ENCODE results near the gene KCNC2. TPM values are rescaled to one million over a fixed set of nuclear protein-coding genes. Genes with fewer than 3 reads are reported as not detected.
"Not testable (repeated sequence)": the region's sequence is repeated elsewhere in the genome, so short reads cannot be mapped to it uniquely, and the experiment has no call there.

Gene KCNC2
- total RNA-seq, 8 experiments from 2014 or later: 0.63 to 4.6 (median 1.1) TPM; not detected in 3

GRCh38 chr12:75194250-75194649 lies 15.4 kb downstream of the KCNC2 start:
- ATAC-seq (replicated peaks in 6 of 8): no peak
- H3K4me3 ChIP-seq: no peak overlapping the region
- H3K27ac ChIP-seq: no peak overlapping the region
- 6 to 100% (median 71%) methylated on average over 1 to 3 of the region's 3 CpGs; no CpG with 5 or more reads in 1 of the 10 experiments for WGBS, 10 experiments
- in situ Hi-C loops (cut with MboI; ENCODE audit: low pct_unique_long_range_greater_than_20kb in 2 of 9, low sequenced_read_pairs in 9 of 9, unreplicated experiment in 9 of 9): no loop called here
- no peaks in the 10 kb centered on the region for H3K4me1 ChIP-seq (replicated peaks in 1 of 2)

- WGBS, 10 experiments: 49 to 83% (median 72%) methylated on average over 2 to 9 of the region's 9 CpGs
- ATAC-seq (replicated peaks in 6 of 8): peak in 1 of 8 experiments; percentile 94
Observed at GRCh38 chr12:75192196-75192595, 17.4 kb downstream of the KCNC2 start.

GRCh38 chr12:75190846-75191245 lies 18.8 kb downstream of the KCNC2 start:
- in situ Hi-C loops (cut with MboI; ENCODE audit: low pct_unique_long_range_greater_than_20kb in 2 of 9, low sequenced_read_pairs in 9 of 9, unreplicated experiment in 9 of 9): no loop called here
- H3K4me1 ChIP-seq (replicated peaks in 1 of 2): no peaks in the 10 kb centered on the region
- no peak overlapping the region for H3K4me3 ChIP-seq
- H3K27ac ChIP-seq: no peak overlapping the region
- ATAC-seq (replicated peaks in 6 of 8): no peak

More at GRCh38 chr12:75192196-75192595, 17.4 kb downstream of the KCNC2 start:
- Histone ChIP-seq H3K4me1 (replicated peaks in 1 of 2) (no peaks in the 10 kb centered on the region), H3K27ac (no peak overlapping the region), H3K4me3 (no peak overlapping the region)
- in situ Hi-C loops (cut with MboI; ENCODE audit: low pct_unique_long_range_greater_than_20kb in 2 of 9, low sequenced_read_pairs in 9 of 9, unreplicated experiment in 9 of 9): no loop called here

DNA sequence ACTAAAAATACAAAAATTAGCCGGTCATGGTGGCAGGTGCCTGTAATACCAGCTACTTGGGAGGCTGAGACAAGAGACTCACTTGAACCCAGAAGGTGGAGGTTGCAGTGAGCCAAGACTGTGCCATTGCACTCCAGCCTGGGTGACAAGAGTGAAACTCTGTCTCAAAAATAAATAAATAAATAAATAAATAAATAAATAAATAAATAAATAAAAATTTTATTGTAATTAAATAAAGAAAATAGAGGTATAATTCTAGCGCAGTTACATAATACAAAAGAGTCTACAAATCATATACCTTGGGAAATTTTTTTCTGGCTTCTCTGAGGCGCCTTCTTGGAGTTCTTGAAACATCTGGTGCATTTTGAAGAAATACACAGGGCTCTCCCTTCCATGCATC lies 23.8 kb downstream of the KCNC2 start:
- H3K4me1 ChIP-seq (replicated peaks in 1 of 2); H3K27ac ChIP-seq; ATAC-seq (replicated peaks in 6 of 8); in situ Hi-C loops (cut with MboI; ENCODE audit: low pct_unique_long_range_greater_than_20kb in 2 of 9, low sequenced_read_pairs in 9 of 9, unreplicated experiment in 9 of 9); H3K4me3 ChIP-seq: not testable (repeated sequence)
- 46 to 96% (median 80%) methylated on average over 1 to 3 of the region's 3 CpGs; no CpG with 5 or more reads in 1 of the 10 experiments for WGBS, 10 experiments

GRCh38 chr12:75184516-75184915 lies 25.1 kb downstream of the KCNC2 start:
- no peak for ATAC-seq (replicated peaks in 6 of 8)
- no peak overlapping the region for H3K27ac ChIP-seq
- H3K4me3 ChIP-seq: no peak overlapping the region
- in situ Hi-C loops (cut with MboI; ENCODE audit: low pct_unique_long_range_greater_than_20kb in 2 of 9, low sequenced_read_pairs in 9 of 9, unreplicated experiment in 9 of 9): no loop called here
- H3K4me1 ChIP-seq (replicated peaks in 1 of 2): no peaks in the 10 kb centered on the region

DNA sequence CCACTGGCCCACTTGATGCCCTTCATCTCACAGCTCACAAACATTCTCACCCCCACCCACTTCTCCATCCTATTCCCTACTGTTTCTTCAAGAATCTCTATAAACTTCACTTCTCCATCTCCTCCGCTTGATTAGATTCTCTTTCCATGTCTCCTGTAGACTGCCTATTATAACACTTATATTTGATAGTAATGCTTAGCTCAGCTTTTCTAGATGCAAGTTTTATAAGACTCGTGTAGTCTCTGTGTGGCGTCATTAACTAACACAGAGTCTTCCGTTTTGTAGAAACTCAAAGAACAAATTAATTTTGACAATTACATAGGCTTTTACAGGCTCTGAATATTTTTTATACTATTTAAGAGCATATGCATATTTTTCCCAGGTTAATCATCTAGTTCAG lies 25.7 kb downstream of the KCNC2 start:
- in situ Hi-C loops (cut with MboI; ENCODE audit: low pct_unique_long_range_greater_than_20kb in 2 of 9, low sequenced_read_pairs in 9 of 9, unreplicated experiment in 9 of 9): no loop called here
- Histone ChIP-seq H3K27ac (no peak overlapping the region), H3K4me1 (replicated peaks in 1 of 2) (no peaks in the 10 kb centered on the region), H3K4me3 (no peak overlapping the region)
- no peak for ATAC-seq (replicated peaks in 6 of 8)
- WGBS, 10 experiments: 73 to 100% (median 94%) methylated on average over 1 to 4 of the region's 4 CpGs; no CpG with 5 or more reads in 1 of the 10 experiments

- H3K4me1 ChIP-seq (replicated peaks in 1 of 2): no peaks in the 10 kb centered on the region
- no peak overlapping the region for H3K4me3 ChIP-seq
- ATAC-seq (replicated peaks in 6 of 8): peak; percentile 81 to 100 (median 100)
- H3K27ac ChIP-seq: no peak overlapping the region
- in situ Hi-C loops (cut with MboI; ENCODE audit: low pct_unique_long_range_greater_than_20kb in 2 of 9, low sequenced_read_pairs in 9 of 9, unreplicated experiment in 9 of 9): no loop called here
Observed at GRCh38 chr12:75177997-75178396, 31.6 kb downstream of the KCNC2 start.

DNA sequence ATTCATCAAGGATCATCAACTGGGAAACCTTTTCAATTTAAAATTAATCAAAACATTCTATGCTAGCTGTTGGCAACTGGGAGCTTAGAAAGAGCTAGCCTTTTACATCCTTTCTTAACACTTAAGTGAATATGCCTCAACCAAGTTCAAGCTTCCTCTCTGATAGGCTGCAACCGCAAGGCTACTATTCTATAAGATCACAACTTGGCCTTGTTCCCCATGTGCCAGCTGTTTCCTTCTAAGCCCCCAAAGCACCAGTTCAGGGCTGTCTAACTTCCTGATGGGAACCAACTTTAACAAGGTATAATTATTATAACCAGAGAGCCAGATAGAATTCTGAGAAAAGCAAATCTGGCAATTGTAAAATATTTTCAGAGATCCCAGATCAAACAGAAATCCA lies 37.0 kb downstream of the KCNC2 start:
- Histone ChIP-seq H3K4me3 (no peak overlapping the region), H3K4me1 (replicated peaks in 1 of 2) (no peaks in the 10 kb centered on the region), H3K27ac (no peak overlapping the region)
- in situ Hi-C loops (cut with MboI; ENCODE audit: low pct_unique_long_range_greater_than_20kb in 2 of 9, low sequenced_read_pairs in 9 of 9, unreplicated experiment in 9 of 9): no loop called here
- 56 to 100% (median 92%) methylated on average over 1 of the region's 1 CpG; no CpG with 5 or more reads in 2 of the 10 experiments for WGBS, 10 experiments
- no peak for ATAC-seq (replicated peaks in 6 of 8)

DNA sequence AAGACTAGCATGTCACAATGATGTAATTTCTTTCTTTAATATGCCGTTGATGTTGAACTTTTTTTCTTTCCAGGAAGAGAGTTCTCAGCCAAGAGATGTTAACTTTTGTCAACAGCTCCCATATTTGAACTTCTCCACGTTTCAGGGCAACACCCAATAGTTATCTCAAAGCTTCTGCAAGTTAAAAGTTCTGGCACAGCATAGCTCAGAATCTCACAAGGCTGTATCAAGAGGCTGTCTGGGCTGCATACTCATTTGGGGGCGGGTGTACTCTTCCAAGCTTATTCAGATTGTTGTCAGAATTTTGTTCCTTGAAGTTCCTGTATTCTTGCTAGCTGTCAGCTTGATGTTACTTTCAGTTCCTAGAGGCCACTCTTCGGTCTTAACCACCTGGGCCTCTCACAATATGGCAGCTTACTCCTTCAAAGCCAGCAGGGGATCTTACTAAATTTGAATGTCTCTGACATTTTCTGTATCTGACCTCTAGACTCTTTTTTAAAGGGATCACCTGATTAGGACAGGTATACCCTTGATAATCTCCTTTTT lies 38.9 kb downstream of the KCNC2 start:
- Histone ChIP-seq H3K27ac (no peak overlapping the region), H3K4me3 (no peak overlapping the region), H3K4me1 (replicated peaks in 1 of 2) (no peaks in the 10 kb centered on the region)
- in situ Hi-C loops (cut with MboI; ENCODE audit: low pct_unique_long_range_greater_than_20kb in 2 of 9, low sequenced_read_pairs in 9 of 9, unreplicated experiment in 9 of 9): no loop called here
- 23 to 87% (median 67%) methylated on average over 1 to 4 of the region's 4 CpGs; no CpG with 5 or more reads in 2 of the 10 experiments for WGBS, 10 experiments
- ATAC-seq (replicated peaks in 6 of 8): peak in 2 of 8 experiments; percentile 65 to 92

DNA sequence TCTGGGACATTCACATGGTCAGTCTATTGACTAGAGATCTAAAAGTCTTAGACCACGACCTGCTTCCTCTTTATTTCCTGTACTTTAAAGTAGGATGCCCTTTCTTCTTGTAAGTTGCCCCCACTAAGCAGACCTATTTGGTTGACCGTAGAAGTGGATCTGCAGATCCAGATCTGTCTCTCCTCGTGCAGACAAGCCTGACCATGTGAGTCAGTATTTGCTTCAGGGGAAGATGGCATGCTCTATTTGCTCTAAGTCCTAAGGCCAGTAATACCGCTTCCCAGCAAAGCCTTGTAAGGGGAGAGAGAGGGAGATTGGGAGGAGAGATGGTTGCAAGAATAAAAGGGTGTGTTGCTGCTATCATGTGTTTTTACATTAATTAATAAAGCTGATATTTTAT lies 46.8 kb downstream of the KCNC2 start:
- in situ Hi-C loops (cut with MboI; ENCODE audit: low pct_unique_long_range_greater_than_20kb in 2 of 9, low sequenced_read_pairs in 9 of 9, unreplicated experiment in 9 of 9): no loop called here
- H3K4me3 ChIP-seq: no peak overlapping the region
- no peak overlapping the region for H3K27ac ChIP-seq
- H3K4me1 ChIP-seq (replicated peaks in 1 of 2): no peaks in the 10 kb centered on the region
- no peak for ATAC-seq (replicated peaks in 6 of 8)
- 27 to 88% (median 56%) methylated on average over 1 to 4 of the region's 4 CpGs; no CpG with 5 or more reads in 1 of the 10 experiments for WGBS, 10 experiments

GRCh38 chr12:75161488-75161887 lies 48.2 kb downstream of the KCNC2 start:
- Histone ChIP-seq H3K4me1 (replicated peaks in 1 of 2) (no peaks in the 10 kb centered on the region), H3K27ac (no peak overlapping the region), H3K4me3 (no peak overlapping the region)
- in situ Hi-C loops (cut with MboI; ENCODE audit: low pct_unique_long_range_greater_than_20kb in 2 of 9, low sequenced_read_pairs in 9 of 9, unreplicated experiment in 9 of 9): no loop called here
- 33 to 92% (median 73%) methylated on average over 1 of the region's 1 CpG; no CpG with 5 or more reads in 2 of the 10 experiments for WGBS, 10 experiments
- ATAC-seq (replicated peaks in 6 of 8): no peak

DNA sequence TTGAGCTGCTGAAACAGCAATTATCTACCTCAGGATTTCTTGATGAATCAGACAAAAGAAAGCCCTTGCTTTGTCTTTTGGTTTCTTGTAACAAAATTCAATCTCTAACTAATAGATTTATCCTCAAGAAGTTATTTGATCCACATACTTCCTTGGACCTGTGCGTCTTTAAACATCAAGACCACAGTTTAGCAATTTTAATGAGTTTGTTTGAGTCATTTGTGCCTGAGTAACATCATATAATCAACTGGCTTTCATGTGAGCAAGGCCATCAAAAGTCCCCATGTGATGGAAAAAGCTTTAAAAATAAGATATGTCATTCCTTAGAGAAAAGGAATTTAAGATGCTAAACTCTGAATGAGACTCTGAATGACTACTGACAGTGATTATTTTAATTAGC lies 52.3 kb downstream of the KCNC2 start:
- no peak overlapping the region for H3K4me3 ChIP-seq
- WGBS, 10 experiments: 0 to 100% (median 78%) methylated on average over 1 of the region's 1 CpG; no CpG with 5 or more reads in 2 of the 10 experiments
- no peak overlapping the region for H3K27ac ChIP-seq
- in situ Hi-C loops (cut with MboI; ENCODE audit: low pct_unique_long_range_greater_than_20kb in 2 of 9, low sequenced_read_pairs in 9 of 9, unreplicated experiment in 9 of 9): no loop called here
- peak in 2 of 8 experiments; percentile 60 to 76 for ATAC-seq (replicated peaks in 6 of 8)
- no peaks in the 10 kb centered on the region for H3K4me1 ChIP-seq (replicated peaks in 1 of 2)

- peak in 1 of 8 experiments; percentile 65 for ATAC-seq (replicated peaks in 6 of 8)
- Histone ChIP-seq H3K4me3 (no peak overlapping the region), H3K4me1 (replicated peaks in 1 of 2) (no peaks in the 10 kb centered on the region), H3K27ac (no peak overlapping the region)
- 36 to 100% (median 80%) methylated on average over 2 of the region's 2 CpGs; no CpG with 5 or more reads in 1 of the 10 experiments for WGBS, 10 experiments
- in situ Hi-C loops (cut with MboI; ENCODE audit: low pct_unique_long_range_greater_than_20kb in 2 of 9, low sequenced_read_pairs in 9 of 9, unreplicated experiment in 9 of 9): no loop called here
Observed at GRCh38 chr12:75155962-75156361, 53.7 kb downstream of the KCNC2 start.

DNA sequence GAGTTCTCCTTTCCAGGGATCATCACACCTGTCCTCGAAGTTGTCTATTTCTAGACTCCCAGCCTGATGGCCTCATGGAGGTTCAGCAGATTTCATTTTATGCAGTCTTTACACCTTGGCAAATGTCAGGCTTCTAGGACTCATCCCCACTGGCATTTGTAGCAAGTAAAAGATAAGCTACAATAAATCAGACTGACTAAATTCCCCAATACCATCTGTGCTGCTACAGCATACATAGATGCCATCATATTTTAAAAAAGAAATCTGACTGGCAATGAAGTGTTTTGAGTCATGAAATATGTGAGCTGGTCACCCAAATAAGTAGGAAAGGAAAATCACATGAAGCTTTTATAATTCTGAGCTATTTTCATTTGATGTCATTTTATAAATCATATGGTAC lies 55.3 kb downstream of the KCNC2 start:
- no peaks in the 10 kb centered on the region for H3K4me1 ChIP-seq (replicated peaks in 1 of 2)
- no peak for ATAC-seq (replicated peaks in 6 of 8)
- WGBS, 10 experiments: 0 to 86% (median 27%) methylated on average over 1 of the region's 1 CpG; no CpG with 5 or more reads in 4 of the 10 experiments
- in situ Hi-C loops (cut with MboI; ENCODE audit: low pct_unique_long_range_greater_than_20kb in 2 of 9, low sequenced_read_pairs in 9 of 9, unreplicated experiment in 9 of 9): no loop called here
- no peak overlapping the region for H3K4me3 ChIP-seq
- H3K27ac ChIP-seq: no peak overlapping the region

Measured in motor neuron (in vitro differentiated cells).